H1 (cell line): Measurements from ENCODE around the gene ATP2A3. TPM values are rescaled to one million over a fixed set of nuclear protein-coding genes. Genes with fewer than 3 reads are reported as not detected.

Experiments used
- CTCF ChIA-PET: fragments of 300-600 bp; sonication (Branson Sonifier 250); formaldehyde crosslinking; loops from one replicate; lab custom pipeline; 2021; ENCODE audit not compliant: partially characterized antibody; lab: Charles Lee
- POLR2A ChIA-PET: fragments of 300-600 bp; sonication (Branson Sonifier 250); formaldehyde crosslinking; loops from one replicate; lab custom pipeline; 2021; ENCODE audit warnings: inconsistent platforms; ENCODE audit not compliant: partially characterized antibody; lab: Charles Lee
- DNase-seq, 2 experiments: peaks; one replicate each; pipeline versions ENCODE4 v3.0.0 to v3.0.0-alpha.2; 2010 to 2022; ENCODE audit warnings: low spot score in 2 of 2, low read depth in 1 of 2, mixed read lengths in 1 of 2
- FAIRE-seq: peaks from 2 replicates; lab custom pipeline; 2011; peaks lifted over from hg19 to GRCh38; lab: Jason Lieb, UNC
- H2AFZ ChIP-seq: 2 replicates; pipeline ENCODE4 v1.8.1; 2012; ENCODE audit warnings: low read length, inconsistent platforms
- H2AK5ac ChIP-seq: 2 replicates; pipeline ENCODE4 v1.6.1; 2013; ENCODE audit warnings: low read depth, low read length
- H2BK120ac ChIP-seq: replicated peaks from 2 replicates; pipeline ENCODE3; 2013; ENCODE audit warnings: low read depth, low read length, inconsistent platforms
- H2BK12ac ChIP-seq: 2 replicates; pipeline ENCODE4 v1.6.1; 2013; ENCODE audit warnings: low read depth, low read length
- H2BK15ac ChIP-seq: 2 replicates; pipeline ENCODE4 v1.6.1; 2013; ENCODE audit warnings: low read length
- H2BK20ac ChIP-seq: 2 replicates; pipeline ENCODE4 v1.6.1; 2013; ENCODE audit warnings: low read length
- H2BK5ac ChIP-seq: 2 replicates; pipeline ENCODE4 v1.6.1; 2013; ENCODE audit warnings: low read depth, low read length
- H3K14ac ChIP-seq: 2 replicates; pipeline ENCODE4 v1.6.1; 2013; ENCODE audit warnings: inconsistent platforms; ENCODE audit not compliant: insufficient read length
- H3K18ac ChIP-seq: 2 replicates; pipeline ENCODE4 v1.6.1; 2013; ENCODE audit warnings: low read length; ENCODE audit errors: extremely low read depth
- H3K23ac ChIP-seq: 2 replicates; pipeline ENCODE4 v1.6.1; 2013; ENCODE audit warnings: inconsistent platforms; ENCODE audit not compliant: insufficient read length
- H3K23me2 ChIP-seq: 2 replicates; pipeline ENCODE4 v1.6.1; 2013; ENCODE audit warnings: low read depth, low read length
- H3K27ac ChIP-seq: 2 replicates; pipeline ENCODE4 v1.6.1; 2011; ENCODE audit warnings: low read depth, low read length, inconsistent platforms
- H3K27me3 ChIP-seq, 4 experiments: replicated peaks in 1 of 4; 1 replicate in 1 of 4; 2 replicates in 3 of 4; pipeline versions ENCODE4 v1.6.1 to v1.8.1; 2011 to 2013; ENCODE audit warnings: low read length in 3 of 4, mild to moderate bottlenecking in 3 of 4, inconsistent platforms in 2 of 4, mixed read lengths in 2 of 4, moderate library complexity in 1 of 4; ENCODE audit not compliant: control insufficient read depth in 3 of 4, insufficient read depth in 3 of 4; ENCODE audit errors: extremely low read depth in 1 of 4
- H3K36me3 ChIP-seq, 4 experiments: 2 replicates each; pipeline versions ENCODE4 v1.6.1 to v1.8.1; 2011 to 2013; ENCODE audit warnings: mild to moderate bottlenecking in 4 of 4, low read length in 3 of 4, moderate library complexity in 2 of 4, control low read depth in 1 of 4, inconsistent platforms in 1 of 4; ENCODE audit not compliant: insufficient read depth in 4 of 4, control insufficient read depth in 2 of 4
- H3K4ac ChIP-seq: replicated peaks from 2 replicates; pipeline ENCODE3; 2013; ENCODE audit warnings: low read length, low read depth, mixed read lengths, inconsistent platforms; ENCODE audit not compliant: insufficient read length
- H3K4me1 ChIP-seq, 4 experiments: replicated peaks in 1 of 4; 1 replicate in 1 of 4; 2 replicates in 3 of 4; pipeline versions ENCODE4 v1.6.1 to v1.8.1; 2011 to 2013; ENCODE audit warnings: low read length in 3 of 4, inconsistent platforms in 2 of 4, mixed read lengths in 1 of 4; ENCODE audit not compliant: insufficient read depth in 4 of 4, control insufficient read depth in 3 of 4
- H3K4me2 ChIP-seq, 2 experiments: 2 replicates each; pipeline versions ENCODE4 v1.6.1 to v1.8.1; 2011 to 2013; ENCODE audit warnings: low read depth in 2 of 2, low read length in 2 of 2, control low read depth in 1 of 2, inconsistent platforms in 1 of 2, mild to moderate bottlenecking in 1 of 2; ENCODE audit not compliant: insufficient read depth in 1 of 2
- H3K4me3 ChIP-seq, 4 experiments: fragments of 200-600, 300-600 bp in 1 of 4; sonication (generic), shearing (Covaris generic), sonication (Bioruptor Twin) in 1 of 4; 2 replicates each; pipeline versions ENCODE4 v1.5.1 to v1.8.1; 2011 to 2016; ENCODE audit warnings: low read length in 4 of 4, low read depth in 3 of 4, control low read depth in 2 of 4, inconsistent platforms in 2 of 4, mild to moderate bottlenecking in 2 of 4, mixed read lengths in 1 of 4, moderate library complexity in 1 of 4; ENCODE audit not compliant: insufficient read depth in 2 of 4; ENCODE audit errors: extremely low read depth in 1 of 4
- H3K56ac ChIP-seq: replicated peaks from 2 replicates; pipeline ENCODE3; 2013; ENCODE audit warnings: low read depth, mild to moderate bottlenecking, mixed read lengths, low read length, inconsistent platforms; ENCODE audit not compliant: insufficient read length
- H3K79me1 ChIP-seq: 2 replicates; pipeline ENCODE4 v1.6.1; 2013; ENCODE audit warnings: low read depth, low read length, control low read depth
- H3K79me2 ChIP-seq, 2 experiments: 2 replicates each; pipeline versions ENCODE4 v1.6.1 to v1.8.1; 2012 to 2013; ENCODE audit warnings: low read length in 2 of 2, mild to moderate bottlenecking in 2 of 2, inconsistent platforms in 1 of 2; ENCODE audit not compliant: insufficient read depth in 2 of 2, control insufficient read depth in 1 of 2
- H3K9ac ChIP-seq, 4 experiments: replicated peaks in 1 of 4; 1 replicate in 1 of 4; 2 replicates in 3 of 4; pipeline versions ENCODE4 v1.6.1 to v1.8.1; 2011 to 2013; ENCODE audit warnings: low read depth in 3 of 4, low read length in 3 of 4, control low read depth in 2 of 4, mild to moderate bottlenecking in 2 of 4, moderate library complexity in 2 of 4, inconsistent platforms in 1 of 4; ENCODE audit errors: extremely low read depth in 1 of 4
- H3K9me3 ChIP-seq, 2 experiments: 2 replicates each; pipeline versions ENCODE4 v1.6.1 to v1.8.1; 2012 to 2013; ENCODE audit warnings: mild to moderate bottlenecking in 2 of 2, moderate library complexity in 2 of 2, control low read depth in 1 of 2, inconsistent platforms in 1 of 2, low read depth in 1 of 2, low read length in 1 of 2, mixed read lengths in 1 of 2; ENCODE audit not compliant: insufficient read depth in 2 of 2
- H4K20me1 ChIP-seq, 2 experiments: replicated peaks in 1 of 2; 2 replicates each; pipeline versions ENCODE3 to v1.8.1; 2011 to 2013; ENCODE audit warnings: inconsistent platforms in 2 of 2, low read length in 2 of 2, mild to moderate bottlenecking in 1 of 2; ENCODE audit not compliant: insufficient read depth in 2 of 2, control insufficient read depth in 1 of 2
- H4K5ac ChIP-seq: 2 replicates; pipeline ENCODE4 v1.6.1; 2013; ENCODE audit warnings: low read length, low read depth, mixed read lengths, inconsistent platforms; ENCODE audit not compliant: insufficient read length
- H4K8ac ChIP-seq: 2 replicates; pipeline ENCODE4 v1.8.0; 2013; ENCODE audit warnings: mild to moderate bottlenecking, moderate library complexity, low read length, inconsistent platforms; ENCODE audit not compliant: insufficient read depth; ENCODE audit errors: extremely low read depth
- H4K91ac ChIP-seq: replicated peaks from 2 replicates; pipeline ENCODE3; 2013; ENCODE audit warnings: low read length, mixed read lengths, inconsistent platforms; ENCODE audit not compliant: insufficient read length
- ASH2L ChIP-seq: fragments of 200-600, 300-600 bp; sonication (generic); IDR thresholded peaks from one replicate; pipeline ENCODE4 v1.7.1; 2017; ENCODE audit warnings: low read length
- CEBPB ChIP-seq: IDR thresholded peaks from 2 replicates; pipeline ENCODE4 v1.6.1; 2012; ENCODE audit warnings: low read depth, low read length
- CREB1 ChIP-seq: IDR thresholded peaks from 2 replicates; pipeline ENCODE4 v1.6.1; 2012; ENCODE audit warnings: inconsistent platforms
- EGR1 ChIP-seq: IDR thresholded peaks from 2 replicates; pipeline ENCODE4 v1.6.1; 2011; ENCODE audit warnings: low read depth, low read length, borderline replicate concordance
- EP300 ChIP-seq, 2 experiments: IDR thresholded peaks; 1 replicate in 1 of 2; 2 replicates in 1 of 2; pipeline ENCODE4 v1.6.1; 2011 to 2012; ENCODE audit warnings: low read depth in 2 of 2, low read length in 2 of 2, mild to moderate bottlenecking in 2 of 2, borderline replicate concordance in 1 of 2, inconsistent platforms in 1 of 2, moderate library complexity in 1 of 2
- GABPA ChIP-seq: IDR thresholded peaks from 2 replicates; pipeline ENCODE4 v1.6.1; 2011; ENCODE audit warnings: mild to moderate bottlenecking, low read length, moderate library complexity, borderline replicate concordance; ENCODE audit not compliant: insufficient read depth
- GTF2F1 ChIP-seq: IDR thresholded peaks from 2 replicates; pipeline ENCODE4 v1.6.1; 2012; ENCODE audit warnings: low read depth, low read length, improper control_type of control experiment, borderline replicate concordance
- JUN ChIP-seq: IDR thresholded peaks from 2 replicates; pipeline ENCODE4 v1.6.1; 2011; ENCODE audit warnings: low read depth, mild to moderate bottlenecking, improper control_type of control experiment, low read length
- NANOG ChIP-seq: IDR thresholded peaks from 2 replicates; pipeline ENCODE4 v1.6.1; 2011; ENCODE audit warnings: low read length, low read depth, mild to moderate bottlenecking, inconsistent platforms; ENCODE audit not compliant: insufficient read depth, poor library complexity, severe bottlenecking
- POLR2AphosphoS5 ChIP-seq: IDR thresholded peaks from 2 replicates; pipeline ENCODE4 v1.6.1; 2011; ENCODE audit warnings: low read depth, low read length
- POU5F1 ChIP-seq: IDR thresholded peaks from 2 replicates; pipeline ENCODE4 v1.6.1; 2011; ENCODE audit warnings: low read depth, mild to moderate bottlenecking, low read length, moderate library complexity
- SP1 ChIP-seq: IDR thresholded peaks from 2 replicates; pipeline ENCODE4 v1.6.1; 2011; ENCODE audit warnings: low read depth, low read length
- SP2 ChIP-seq: IDR thresholded peaks from 2 replicates; pipeline ENCODE4 v1.6.1; 2012; ENCODE audit warnings: mild to moderate bottlenecking, low read length, inconsistent platforms
- SRF ChIP-seq: IDR thresholded peaks from 2 replicates; pipeline ENCODE4 v1.6.1; 2011; ENCODE audit warnings: mild to moderate bottlenecking, low read depth, low read length, moderate library complexity
- ZNF274 ChIP-seq: IDR thresholded peaks from 2 replicates; pipeline ENCODE4 v1.7.0; 2012; ENCODE audit warnings: low read length, borderline replicate concordance; ENCODE audit errors: extremely low read depth
- WGBS, 2 experiments: shearing (Covaris generic) in 1 of 2; methylation state at CpG; one replicate each; pipeline versions ENCODE4 v1.1.6 to v1.1.7; 2013 to 2015; ENCODE audit warnings: low lambda C conversion rate in 2 of 2, mixed read lengths in 2 of 2, inconsistent platforms in 1 of 2, low coverage in 1 of 2, missing lambda C conversion rate in 1 of 2; ENCODE audit not compliant: insufficient replicate concordance in 2 of 2, insufficient coverage in 1 of 2, insufficient read length in 1 of 2; ENCODE audit errors: extremely low coverage in 1 of 2, missing lambda C conversion rate in 1 of 2; 5-methylcytosine and 5-hydroxymethylcytosine counted together
- polyA plus RNA-seq, 7 experiments: library from polyadenylated mRNA; depleted of rRNA in 3 of 7; stranded (reverse) in 5 of 7; unstranded in 2 of 7; fragments of >200 nt in 5 of 7; fragments of 200-250 nt in 2 of 7; gene quantifications; 1 replicate in 5 of 7; 2 replicates in 1 of 7; 4 replicates in 1 of 7; pipeline versions ENCODE4 v1.2.1 to v1.2.3, GENCODE V29; 2011 to 2013; ENCODE audit warnings: missing spikeins in 2 of 7, mixed read lengths in 2 of 7
- total RNA-seq: library from RNA; stranded (reverse); fragmentation: NEBNext Ultra II Directional; extraction: Animal tissue kit (Norgen Biotek cat#: 25700); gene quantifications from 2 replicates; pipeline ENCODE4 v1.2.1, GENCODE V29; 2021
- TF ChIP-seq, protein P1 (sequence below): IDR thresholded peaks from 2 replicates; pipeline ENCODE4 v1.6.1; 2012; ENCODE audit warnings: inconsistent platforms

ATP2A3 gene
- total and polyA plus RNA-seq, 2 of the 8 experiments (the other 6 are each of a cell fraction or from before 2014, with no cell fraction given), result 18.4 to 32.5 TPM

DNA sequence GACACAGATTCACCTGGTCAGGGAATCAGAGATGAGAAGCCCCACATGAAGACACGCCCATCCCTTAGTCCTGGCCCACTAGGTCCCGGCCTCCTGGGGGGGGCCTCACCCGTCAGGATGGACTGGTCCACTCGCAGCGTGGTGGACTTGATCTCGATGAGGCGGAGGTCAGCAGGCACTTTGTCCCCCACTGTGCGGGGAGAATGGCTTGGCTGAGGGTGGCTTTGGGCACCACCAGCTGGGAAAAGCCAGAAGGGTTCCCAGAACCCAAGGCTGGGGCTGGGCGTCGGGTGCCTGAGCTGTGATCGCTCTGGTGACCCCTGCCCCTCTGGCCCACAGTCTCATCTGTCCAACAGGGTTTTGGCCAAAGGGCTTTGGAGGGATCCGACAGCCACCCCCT, 13.7 kb downstream of the ATP2A3 start:
- no peaks in the 10 kb centered on the region for H3K9me3 ChIP-seq
- 92% methylated on average over 12 of the region's 12 CpGs; no CpG with 5 or more reads in 1 of the 2 experiments for WGBS, 2 experiments
- H3K9ac ChIP-seq, result no peak overlapping the region
- no peak overlapping the region for H2BK20ac ChIP-seq
- no peak overlapping the region for H4K91ac ChIP-seq
- POLR2A ChIA-PET, result no interaction called here
- no peak overlapping the region for H2BK12ac ChIP-seq
- H3K79me2 ChIP-seq, result no peaks in the 10 kb centered on the region
- no peak overlapping the region for H3K4me2 ChIP-seq
- no peak overlapping the region for H4K5ac ChIP-seq
- H3K4me3 ChIP-seq, result no peak overlapping the region
- H2BK120ac ChIP-seq, result no peak overlapping the region
- no peak overlapping the region for H3K14ac ChIP-seq
- no peak overlapping the region; the same call in 1 of the 2 replicates for H4K8ac ChIP-seq
- H3K4me1 ChIP-seq, result peaks cover 0 to 9% (median 3%) of the 10 kb centered on the region in 4 experiments; a peak in 5 of 7 replicates
- H2AFZ ChIP-seq, result no peak overlapping the region
- DNase-seq (no peak), FAIRE-seq (no peak)
- no peak overlapping the region for H3K23ac ChIP-seq
- no peak overlapping the region for H3K27ac ChIP-seq
- CTCF ChIA-PET, result interaction anchor here (1.3 to 2.2 kb wide), 3 partner anchors 37 to 56 kb away, joined by 3 to 7 read pairs (median 4); no protein-coding TSS in a partner anchor
- no peaks in the 10 kb centered on the region for H3K27me3 ChIP-seq
- no peak overlapping the region for H3K56ac ChIP-seq
- H2BK5ac ChIP-seq, result no peak overlapping the region
- H3K4ac ChIP-seq, result no peak overlapping the region
- no peaks in the 10 kb centered on the region for H3K36me3 ChIP-seq
- H3K79me1 ChIP-seq, result no peaks in the 10 kb centered on the region
- H3K18ac ChIP-seq, result no peak overlapping the region
- peaks cover 0 to 1% of the 10 kb centered on the region in 2 experiments for H4K20me1 ChIP-seq
- no peak overlapping the region for H2AK5ac ChIP-seq
- no peak overlapping the region for H2BK15ac ChIP-seq
- no peaks in the 10 kb centered on the region for H3K23me2 ChIP-seq
- TF ChIP-seq POLR2AphosphoS5 (no peak), POU5F1 (no peak), GTF2F1 (no peak), CEBPB (no peak), SP2 (no peak), EP300 (IDR thresholded peaks at IDR 0.05; ENCODE audit: borderline replicate concordance in 1 of 2, low read depth in 2 of 2, low read length in 2 of 2) (no peak), CREB1 (no peak), GABPA (no peak), SP1 (no peak), JUN (no peak), ZNF274 (no peak), ASH2L (no peak), EGR1 (no peak), NANOG (no peak), SRF (no peak)
- TF ChIP-seq, protein P1, sequence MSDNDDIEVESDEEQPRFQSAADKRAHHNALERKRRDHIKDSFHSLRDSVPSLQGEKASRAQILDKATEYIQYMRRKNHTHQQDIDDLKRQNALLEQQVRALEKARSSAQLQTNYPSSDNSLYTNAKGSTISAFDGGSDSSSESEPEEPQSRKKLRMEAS, result no peak
